Peyer's patch (tissue), 4 donors: ENCODE results near the gene EIF3A. TPM values are rescaled to one million over a fixed set of nuclear protein-coding genes. Genes with fewer than 3 reads are reported as not detected.

Source experiments
- DNase-seq, 3 donors: peaks; one replicate each; pipeline ENCODE4 v3.0.0-alpha.2; 2017 to 2019
- H3K27ac ChIP-seq, 4 donors: fragments of 200-600 bp; sonication (generic); one replicate each; pipeline ENCODE4 v1.5.1; 2016 to 2019
- H3K27me3 ChIP-seq, 2 donors: fragments of 200-600 bp; sonication (generic); one replicate each; pipeline ENCODE4 v1.5.1; 2019
- H3K36me3 ChIP-seq, 3 donors: fragments of 200-600 bp; sonication (generic); one replicate each; pipeline ENCODE4 v1.5.1; 2016 to 2019
- H3K4me1 ChIP-seq, 4 donors: fragments of 200-600 bp; sonication (generic); one replicate each; pipeline ENCODE4 v1.5.1; 2016 to 2019
- H3K4me3 ChIP-seq, 4 donors: fragments of 200-600 bp; sonication (generic); 1 replicate in 3 of 4; 2 replicates in 1 of 4; pipeline ENCODE4 v1.5.1; 2016 to 2019; ENCODE audit warnings: mild to moderate bottlenecking in 1 of 4
- H3K9me3 ChIP-seq, 4 donors: fragments of 200-600 bp; sonication (generic); one replicate each; pipeline ENCODE4 v1.5.1; 2016 to 2019; ENCODE audit warnings: mild to moderate bottlenecking in 1 of 4
- CTCF ChIP-seq, 6 experiments: fragments of 450-650 bp in 4 of 6; fragments of 200-600 bp in 2 of 6; sonication (generic) in 1 of 6; IDR thresholded peaks; one replicate each; pipeline ENCODE4 v1.5.1; 2017 to 2019; ENCODE audit warnings: antibody characterized with exemption in 6 of 6, mild to moderate bottlenecking in 3 of 6, moderate library complexity in 1 of 6
- POLR2A ChIP-seq, 2 donors: fragments of 450-650 bp; IDR thresholded peaks; one replicate each; pipeline ENCODE4 v1.5.1; 2017; ENCODE audit warnings: antibody characterized with exemption in 2 of 2, mild to moderate bottlenecking in 2 of 2, moderate library complexity in 2 of 2
- total RNA-seq, 4 donors: library from RNA; depleted of rRNA; stranded (reverse); fragments of >200 nt; gene quantifications; one replicate each; pipeline ENCODE4 v1.1.0, GENCODE V29; 2016

EIF3A gene
- total RNA-seq, 4 donors from 2014 or later, result 69.5 to 266 (median 89.5) TPM

- no peak overlapping the region for H3K27ac ChIP-seq
These were observed 57.6 kb downstream of the EIF3A start for GRCh38 chr10:119022846-119023552.

GRCh38 chr10:119020627-119020946, 60.0 kb downstream of the EIF3A start:
- Histone ChIP-seq H3K27ac (no peak overlapping the region), H3K4me1 (peaks cover 0 to 1% (median 0%) of the 10 kb centered on the region in 4 donors), H3K9me3 (no peaks in the 10 kb centered on the region), H3K27me3 (no peaks in the 10 kb centered on the region), H3K36me3 (no peaks in the 10 kb centered on the region), H3K4me3 (no peak overlapping the region)
- TF ChIP-seq CTCF (IDR thresholded peaks at IDR 0.05) (no peak), POLR2A (IDR thresholded peaks at IDR 0.05) (no peak)
- no peak for DNase-seq

More at GRCh38 chr10:119022846-119023552, 57.6 kb downstream of the EIF3A start:
- Histone ChIP-seq H3K4me3 (no peak overlapping the region), H3K9me3 (no peaks in the 10 kb centered on the region), H3K36me3 (no peaks in the 10 kb centered on the region), H3K4me1 (peaks cover 0 to 5% (median 0%) of the 10 kb centered on the region in 4 donors), H3K27me3 (no peaks in the 10 kb centered on the region)
- DNase-seq, result no peak
- TF ChIP-seq POLR2A (IDR thresholded peaks at IDR 0.05) (no peak), CTCF (IDR thresholded peaks at IDR 0.05) (no peak)

GRCh38 chr10:119007211-119007574, 73.4 kb downstream of the EIF3A start:
- Histone ChIP-seq H3K27me3 (no peaks in the 10 kb centered on the region), H3K36me3 (no peaks in the 10 kb centered on the region), H3K4me3 (no peak overlapping the region), H3K9me3 (no peaks in the 10 kb centered on the region), H3K27ac (no peak overlapping the region), H3K4me1 (peaks cover 0 to 5% (median 0%) of the 10 kb centered on the region in 4 donors)
- no peak for TF ChIP-seq CTCF (IDR thresholded peaks at IDR 0.05)
- no peak for TF ChIP-seq POLR2A (IDR thresholded peaks at IDR 0.05)
- DNase-seq, result no peak

- Histone ChIP-seq H3K4me1 (peaks cover 0 to 5% (median 0%) of the 10 kb centered on the region in 4 donors), H3K4me3 (no peak overlapping the region), H3K27me3 (no peaks in the 10 kb centered on the region), H3K27ac (peak overlapping the region in 1 of 4 donors; percentile 46), H3K36me3 (no peaks in the 10 kb centered on the region), H3K9me3 (no peaks in the 10 kb centered on the region)
- peak in 1 of 3 donors; percentile 63 for DNase-seq
- TF ChIP-seq POLR2A (IDR thresholded peaks at IDR 0.05) (no peak), CTCF (IDR thresholded peaks at IDR 0.05) (no peak)
These were observed 74.0 kb downstream of the EIF3A start for GRCh38 chr10:119006451-119007210.

GRCh38 chr10:119005362-119006043, 75.1 kb downstream of the EIF3A start:
- no peaks in the 10 kb centered on the region for H3K36me3 ChIP-seq
- TF ChIP-seq POLR2A (IDR thresholded peaks at IDR 0.05) (no peak), CTCF (IDR thresholded peaks at IDR 0.05) (no peak)
- no peak overlapping the region for H3K27ac ChIP-seq
- peaks cover 0 to 5% (median 0%) of the 10 kb centered on the region in 4 donors for H3K4me1 ChIP-seq
- no peak overlapping the region for H3K4me3 ChIP-seq
- H3K9me3 ChIP-seq, result no peaks in the 10 kb centered on the region
- DNase-seq, result no peak
- no peaks in the 10 kb centered on the region for H3K27me3 ChIP-seq
